Amniotic stem cell (primary cell): ENCODE measurements around the gene SEMA4F.
"Not testable (repeated sequence)": the region's sequence is repeated elsewhere in the genome, so short reads cannot be mapped to it uniquely, and the experiment has no call there.

Experiments used
- DNase-seq: peaks from one replicate; lab custom pipeline; 2025; lab: John Stamatoyannopoulos, UW

SEMA4F gene, protein sequence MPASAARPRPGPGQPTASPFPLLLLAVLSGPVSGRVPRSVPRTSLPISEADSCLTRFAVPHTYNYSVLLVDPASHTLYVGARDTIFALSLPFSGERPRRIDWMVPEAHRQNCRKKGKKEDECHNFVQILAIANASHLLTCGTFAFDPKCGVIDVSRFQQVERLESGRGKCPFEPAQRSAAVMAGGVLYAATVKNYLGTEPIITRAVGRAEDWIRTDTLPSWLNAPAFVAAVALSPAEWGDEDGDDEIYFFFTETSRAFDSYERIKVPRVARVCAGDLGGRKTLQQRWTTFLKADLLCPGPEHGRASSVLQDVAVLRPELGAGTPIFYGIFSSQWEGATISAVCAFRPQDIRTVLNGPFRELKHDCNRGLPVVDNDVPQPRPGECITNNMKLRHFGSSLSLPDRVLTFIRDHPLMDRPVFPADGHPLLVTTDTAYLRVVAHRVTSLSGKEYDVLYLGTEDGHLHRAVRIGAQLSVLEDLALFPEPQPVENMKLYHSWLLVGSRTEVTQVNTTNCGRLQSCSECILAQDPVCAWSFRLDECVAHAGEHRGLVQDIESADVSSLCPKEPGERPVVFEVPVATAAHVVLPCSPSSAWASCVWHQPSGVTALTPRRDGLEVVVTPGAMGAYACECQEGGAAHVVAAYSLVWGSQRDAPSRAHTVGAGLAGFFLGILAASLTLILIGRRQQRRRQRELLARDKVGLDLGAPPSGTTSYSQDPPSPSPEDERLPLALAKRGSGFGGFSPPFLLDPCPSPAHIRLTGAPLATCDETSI

DNA sequence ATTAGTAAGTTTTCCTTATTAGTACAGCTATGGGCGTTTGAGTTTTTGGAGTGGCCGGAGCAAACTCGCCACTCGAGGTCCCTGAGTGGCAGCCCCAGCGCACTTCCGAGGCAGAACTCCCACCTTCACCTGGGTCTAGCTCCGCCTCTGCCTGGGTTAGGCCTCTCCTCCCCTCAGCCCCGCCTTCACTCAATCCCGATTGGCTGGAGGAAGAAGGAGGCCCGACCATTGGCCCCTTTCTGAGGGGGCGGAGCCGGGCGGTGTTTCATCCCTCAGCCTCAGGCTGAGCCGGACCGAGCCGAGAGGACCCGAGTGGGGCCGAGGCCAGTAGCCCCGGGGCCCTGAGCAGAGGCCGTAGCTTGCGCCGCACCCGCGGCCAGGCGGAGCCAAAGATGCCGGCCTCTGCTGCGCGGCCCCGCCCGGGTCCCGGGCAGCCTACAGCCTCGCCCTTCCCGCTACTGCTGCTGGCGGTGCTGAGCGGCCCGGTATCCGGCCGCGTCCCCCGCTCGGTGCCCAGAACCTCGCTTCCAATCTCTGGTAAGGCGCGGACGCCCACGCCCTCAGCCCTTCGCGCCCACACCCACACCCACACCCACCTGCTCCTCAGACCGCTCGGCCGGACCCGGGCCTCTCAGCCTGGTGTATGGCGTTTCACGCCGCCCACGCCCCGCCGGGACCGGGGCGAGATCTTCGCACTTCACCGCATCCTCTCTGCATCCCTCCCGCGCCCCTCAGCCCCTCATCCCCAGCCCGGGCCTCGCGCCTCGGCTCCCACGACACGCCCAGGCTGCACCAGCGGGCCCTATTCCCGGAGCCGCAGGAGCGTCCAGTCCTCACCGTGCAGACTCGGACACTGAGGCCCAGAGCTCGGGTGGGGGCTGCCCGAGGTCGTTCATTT is at the start of gene SEMA4F:
TSS of gene SEMA4F (plus strand) at position 263 of the 898 bp plus-strand sequence. CDS start at position 393, 130 bp downstream.
- DNase-seq, result peak; percentile 82

DNA sequence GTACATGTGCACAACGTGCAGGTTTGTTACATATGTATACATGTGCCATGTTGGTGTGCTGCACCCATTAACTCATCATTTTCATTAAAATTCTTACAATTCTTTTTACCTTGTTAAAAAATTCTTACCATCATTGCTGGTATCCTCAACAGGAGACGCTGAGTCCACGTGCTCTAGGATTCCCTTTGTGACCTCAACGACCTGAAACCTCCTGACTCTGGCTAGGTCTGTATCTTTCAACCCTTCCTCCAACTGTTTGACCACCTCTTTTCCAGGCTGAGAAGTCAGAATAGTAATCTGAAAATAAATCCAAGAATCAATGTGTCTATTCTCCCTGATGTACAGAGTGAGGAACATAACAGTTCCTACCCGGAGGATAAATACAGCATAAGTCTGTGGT is 47.1 kb upstream of the SEMA4F start:
- DNase-seq, result no peak

DNA sequence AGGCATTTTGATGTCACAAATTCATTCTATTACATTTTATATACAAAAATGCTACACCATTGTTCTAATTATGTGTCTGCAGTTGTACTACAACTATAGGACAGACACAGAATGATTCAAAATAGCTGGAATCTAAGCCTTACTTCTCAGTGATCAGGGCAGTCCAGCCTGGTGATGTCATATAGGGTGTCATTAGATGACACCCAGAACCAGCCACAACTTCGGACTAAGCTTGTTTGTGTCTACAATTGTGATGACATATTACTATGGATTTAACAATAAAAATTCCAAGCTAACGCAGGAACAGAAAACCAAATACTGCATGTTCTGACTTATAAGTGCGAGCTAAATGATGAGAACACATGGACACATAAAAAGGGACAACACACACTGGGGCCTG is 36.9 kb upstream of the SEMA4F start:
- no peak for DNase-seq

DNA sequence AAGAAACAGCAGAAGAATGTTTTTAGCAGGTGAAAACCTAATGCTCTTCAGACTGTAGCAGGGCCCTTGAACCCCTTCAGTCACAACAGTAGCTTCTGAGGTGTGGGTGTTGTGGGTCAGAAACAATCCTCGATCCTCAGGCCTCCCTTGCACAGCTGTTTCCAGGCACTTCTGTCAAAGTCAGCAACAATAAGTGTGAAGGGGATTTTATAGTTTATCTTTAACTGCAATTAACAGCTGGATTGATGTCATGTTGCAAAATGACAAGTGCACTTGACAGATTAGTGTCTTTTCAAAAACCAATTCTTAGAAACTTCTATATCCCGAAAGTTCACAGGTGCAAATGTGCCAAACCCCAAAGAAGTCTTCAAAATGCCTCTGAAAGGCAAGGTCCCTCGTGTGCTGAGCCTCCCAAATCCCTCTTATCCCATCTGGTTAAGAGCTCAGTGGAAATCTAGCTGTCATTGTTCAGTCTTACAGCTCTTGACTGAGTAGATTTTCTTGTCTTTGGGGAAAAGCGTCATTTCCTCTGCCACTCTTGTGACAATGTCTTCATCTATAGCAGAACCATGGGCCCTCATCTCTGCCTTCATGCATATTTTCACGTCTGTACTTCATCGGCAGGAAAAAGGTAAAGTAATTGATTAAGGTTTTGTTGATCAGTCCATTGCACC is 35.5 kb upstream of the SEMA4F start:
- no peak for DNase-seq

DNA sequence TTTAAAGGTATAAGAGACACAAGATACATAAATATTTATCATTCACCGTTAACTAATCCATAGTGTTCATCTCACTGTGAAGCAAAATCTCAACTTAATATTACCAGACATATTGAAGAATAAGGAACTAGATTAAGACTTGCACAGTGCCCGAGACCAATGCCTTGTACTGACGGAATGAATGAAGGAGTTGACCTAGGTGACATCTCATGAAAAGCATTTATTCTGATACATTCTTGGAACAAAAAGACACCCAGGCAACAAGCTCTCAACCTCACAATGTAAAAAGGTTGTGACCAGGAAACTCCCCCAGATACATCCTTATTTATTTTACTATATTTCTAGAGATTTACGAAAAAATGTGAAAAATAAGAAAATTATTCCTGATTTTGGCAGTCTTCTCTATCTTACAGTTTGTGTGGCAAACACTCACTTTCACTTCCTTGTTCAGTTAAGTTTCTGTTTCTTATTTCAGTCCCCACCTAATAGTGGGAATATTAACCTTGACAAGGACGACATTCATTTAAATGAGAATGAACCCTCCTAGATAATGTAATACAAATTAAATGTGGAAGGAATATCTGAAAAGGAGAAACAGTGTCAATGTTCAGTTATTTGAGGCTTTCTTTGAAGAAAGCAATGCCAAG is 34.3 kb upstream of the SEMA4F start:
- no peak for DNase-seq

DNA sequence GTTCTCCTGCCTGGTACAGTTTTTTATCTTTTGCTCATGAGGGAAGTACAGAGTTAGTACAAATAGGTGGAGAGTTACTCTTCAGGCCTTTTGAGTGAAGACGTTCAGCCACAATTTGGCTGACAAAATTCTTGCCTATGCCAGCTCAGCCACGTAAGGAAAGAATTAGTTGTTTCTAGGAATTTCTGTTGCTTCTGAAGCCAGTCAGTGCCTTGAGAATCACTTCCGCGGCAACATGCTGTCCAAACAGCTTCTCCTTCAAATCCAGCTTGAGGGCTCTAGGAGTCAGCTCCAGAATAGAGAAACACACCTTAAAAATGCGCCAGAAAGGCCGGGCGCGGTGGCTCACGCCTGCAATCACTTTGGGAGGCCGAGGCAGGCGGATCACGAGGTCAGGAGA is 33.4 kb upstream of the SEMA4F start:
- DNase-seq, result no peak

DNA sequence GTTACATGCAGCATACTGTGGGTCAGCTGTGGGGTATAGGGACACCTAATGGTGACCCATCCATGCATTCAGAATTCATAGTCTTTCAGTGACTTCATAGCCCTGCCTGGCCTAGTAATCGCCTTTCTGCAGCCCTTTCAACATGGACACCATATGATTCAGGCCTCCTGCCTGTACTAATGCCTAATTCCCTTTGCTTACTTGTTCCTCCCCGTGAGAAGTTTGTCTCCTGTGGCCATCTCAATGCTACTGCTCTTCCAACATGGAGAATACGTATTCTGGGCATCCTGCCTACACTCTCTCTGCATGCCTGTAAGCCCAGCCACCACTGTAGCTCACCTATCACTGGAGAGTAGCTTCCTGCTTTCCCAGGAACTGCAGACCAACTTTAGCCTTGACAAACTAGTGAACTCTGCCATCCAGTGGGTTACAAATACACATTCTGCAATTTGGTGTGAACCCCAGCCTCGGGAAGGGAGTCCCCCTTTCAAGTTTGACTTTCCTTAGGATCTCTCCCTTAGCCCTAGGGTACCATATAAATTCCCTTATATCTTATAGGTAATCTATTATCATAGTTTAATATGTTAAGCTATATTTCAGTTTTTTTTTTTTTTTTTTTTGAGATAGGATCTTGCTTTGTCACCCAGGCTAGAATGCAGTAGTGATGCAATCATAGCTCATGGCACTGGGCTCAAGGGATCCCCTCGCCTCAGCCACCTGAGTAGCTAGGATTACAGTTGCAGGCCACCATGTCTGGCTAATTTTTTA is 28.2 kb upstream of the SEMA4F start:
- no peak for DNase-seq

DNA sequence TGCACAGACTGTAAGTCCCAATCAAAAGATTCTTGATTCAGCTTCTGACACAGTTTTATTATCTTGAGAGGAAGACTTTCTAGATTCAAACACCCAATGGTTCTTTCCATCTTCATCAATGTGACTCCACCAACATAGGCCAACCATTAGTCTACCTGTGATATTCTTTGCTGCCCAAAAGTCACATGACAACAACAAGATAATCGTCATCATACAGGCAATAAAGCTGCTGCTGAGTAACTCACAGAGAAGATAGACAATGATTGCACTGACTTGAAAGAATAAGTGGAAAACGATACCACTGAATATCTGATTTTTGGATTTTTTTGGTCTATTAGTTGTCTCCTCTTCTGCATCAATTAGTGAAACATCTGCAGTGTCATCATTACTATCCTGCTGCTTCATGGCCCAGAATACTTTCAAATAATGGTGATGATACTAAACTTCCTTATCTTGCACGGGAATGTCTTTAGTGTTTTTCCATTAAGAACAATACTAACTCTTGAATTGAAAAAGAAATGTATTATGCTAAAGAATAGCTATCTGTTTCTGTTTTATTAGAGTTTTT is 25.4 kb upstream of the SEMA4F start:
- no peak for DNase-seq

DNA sequence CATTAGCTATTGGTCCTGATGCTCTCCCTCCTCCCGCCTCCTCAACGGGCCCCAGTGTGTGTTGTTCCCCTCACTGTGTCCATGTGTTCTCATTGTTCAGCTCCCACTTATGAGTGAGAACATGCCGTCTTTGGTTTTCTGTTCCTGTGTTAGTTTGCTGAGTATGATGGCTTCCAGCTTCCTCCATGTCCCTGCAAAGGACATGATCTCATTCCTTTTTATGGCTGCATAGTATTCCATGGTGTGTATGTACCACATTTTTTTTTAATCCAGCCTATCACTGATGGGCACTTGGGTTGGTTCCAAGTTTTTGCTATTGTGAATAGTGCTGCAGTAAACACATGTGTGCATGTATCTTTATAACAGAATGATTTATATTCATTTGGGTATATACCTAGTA is 23.6 kb upstream of the SEMA4F start:
- DNase-seq, result not testable (repeated sequence)

DNA sequence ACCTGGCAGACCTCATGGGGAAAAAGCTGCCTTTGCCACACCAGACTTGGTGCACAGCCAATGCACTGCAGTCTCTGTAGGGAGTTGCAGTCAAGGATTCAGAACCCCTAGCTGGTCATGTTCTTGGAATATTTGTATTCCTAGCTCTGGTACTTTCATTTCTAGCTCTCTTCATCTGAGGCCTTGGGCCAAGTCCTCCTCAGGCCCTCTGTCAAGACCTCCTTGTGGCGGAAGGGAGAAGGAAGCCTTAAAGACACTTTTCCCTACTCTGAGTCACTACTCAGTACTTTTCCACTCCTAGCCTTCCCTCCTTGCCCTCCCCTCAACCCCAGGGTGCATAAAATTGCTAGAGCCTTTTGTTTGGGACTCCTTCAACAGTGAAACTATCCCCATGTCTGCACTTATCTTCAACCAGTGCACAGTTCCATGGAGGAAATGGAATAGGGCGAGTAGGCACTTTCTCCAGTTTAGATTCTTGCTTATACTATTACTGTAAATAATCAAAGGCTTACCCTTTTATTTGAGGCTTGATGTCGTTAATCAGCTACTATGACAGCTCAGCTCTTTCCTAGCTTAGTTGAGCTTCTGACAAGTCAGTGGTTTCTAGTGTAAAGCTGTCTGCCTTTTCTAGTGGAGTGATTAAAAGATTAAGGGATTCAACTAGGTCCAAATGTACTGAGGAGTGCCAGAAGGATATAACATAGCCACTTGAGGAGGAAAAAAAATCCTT is 21.7 kb upstream of the SEMA4F start:
- no peak for DNase-seq

DNA sequence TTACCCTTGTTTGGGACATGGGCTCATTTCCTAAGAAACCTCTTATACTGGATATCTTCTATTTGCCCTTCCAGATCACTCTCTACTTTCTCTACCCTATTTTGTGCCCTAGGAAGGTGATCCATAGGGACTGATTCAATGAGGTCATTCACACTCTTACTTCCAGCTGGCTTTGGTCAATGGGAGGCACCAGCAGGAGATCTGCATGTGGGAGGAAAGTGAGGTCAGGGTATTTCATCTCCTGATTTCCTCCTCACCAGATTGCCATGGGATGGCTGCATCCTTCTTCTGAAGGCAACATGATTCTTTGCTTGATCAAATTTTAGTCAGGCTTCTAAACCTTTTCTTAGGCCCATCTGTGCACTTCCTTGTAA is 21.1 kb upstream of the SEMA4F start:
- DNase-seq, result no peak

DNA sequence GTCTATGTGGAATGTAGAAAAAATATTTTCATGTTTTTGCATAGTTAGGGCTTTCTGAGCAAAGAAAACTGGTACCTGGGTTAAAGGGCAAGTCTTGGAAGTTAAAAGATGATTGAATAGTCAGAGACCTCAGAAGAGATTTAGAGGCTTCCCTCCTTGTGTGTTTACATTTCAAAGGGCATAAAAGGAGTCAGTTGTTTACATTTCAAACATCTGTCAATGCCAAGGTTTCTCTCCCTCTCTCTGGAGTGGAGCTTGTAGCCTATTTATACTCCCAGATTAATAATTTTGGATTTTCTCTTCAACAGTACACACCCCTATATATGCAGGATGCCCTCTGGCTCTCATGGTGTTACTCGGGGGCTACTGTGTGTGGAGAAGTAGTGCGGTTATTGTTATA is 14.5 kb upstream of the SEMA4F start:
- DNase-seq, result no peak

DNA sequence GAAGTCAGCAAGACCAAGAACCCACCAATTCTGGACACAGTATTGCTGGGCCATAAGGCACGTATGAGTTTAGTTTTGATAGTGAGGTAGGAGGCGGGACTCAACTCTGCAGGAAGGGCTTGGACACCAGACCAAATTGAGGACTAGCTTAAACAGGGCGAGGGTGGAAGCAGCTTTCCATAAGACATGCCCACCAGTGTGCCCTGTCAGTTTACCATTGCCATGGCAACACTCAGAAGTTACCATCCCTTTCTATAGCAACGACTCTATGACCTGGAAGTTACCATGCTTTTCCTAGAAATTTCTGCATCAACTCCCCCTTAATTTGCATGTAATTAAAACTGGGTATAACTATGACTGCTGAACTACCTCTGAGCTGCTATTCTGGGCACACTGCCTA is 8.7 kb upstream of the SEMA4F start:
- no peak for DNase-seq

DNA sequence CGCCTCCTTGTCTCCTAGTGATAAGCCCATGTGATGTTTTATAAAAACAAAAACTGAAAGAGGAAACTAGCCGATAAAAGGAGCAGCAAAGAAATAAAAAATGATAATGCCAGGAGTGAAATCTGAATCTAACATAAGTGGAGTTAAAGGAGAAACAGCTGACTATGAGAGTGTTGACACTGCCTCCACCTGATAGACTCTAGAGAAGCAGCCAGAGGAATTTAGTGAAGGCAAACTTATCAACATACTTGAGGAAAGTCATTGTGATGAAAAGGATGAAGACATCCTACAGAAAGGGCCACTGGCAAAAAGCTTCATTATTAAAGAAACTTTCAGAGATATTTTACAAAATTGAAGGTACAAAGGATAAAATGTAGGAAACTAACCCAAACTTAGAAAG is 7.8 kb upstream of the SEMA4F start:
- no peak for DNase-seq

DNA sequence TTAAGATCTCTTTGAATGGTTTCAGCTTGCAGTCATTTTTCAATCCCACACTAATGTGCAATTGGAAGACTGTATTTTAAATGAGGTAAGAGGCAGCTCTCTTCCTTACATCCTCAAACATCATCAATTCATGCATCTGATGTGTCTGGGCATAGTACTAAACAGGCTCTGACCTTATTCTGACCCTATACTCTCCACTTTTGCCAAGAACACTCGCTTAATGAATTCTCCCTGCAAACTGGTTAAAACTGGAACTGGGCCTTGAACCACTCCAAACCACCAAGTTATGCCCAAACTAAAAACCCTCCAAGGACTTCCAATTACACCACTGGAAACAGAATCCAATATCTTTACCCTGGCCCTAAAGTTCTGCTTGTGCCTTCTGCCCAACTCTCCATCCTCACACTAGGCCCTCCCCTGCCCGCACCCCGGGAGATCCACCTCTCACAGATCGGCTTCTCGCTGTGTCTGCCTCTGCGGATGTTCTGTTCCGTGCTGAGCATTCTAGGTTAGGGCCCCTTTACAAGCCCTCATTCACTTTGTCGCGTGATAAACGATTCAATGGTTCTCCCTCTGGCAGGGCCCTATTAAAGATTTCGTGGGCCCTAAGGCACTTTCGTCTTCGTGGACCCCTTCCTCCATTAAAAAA is 7.1 kb upstream of the SEMA4F start:
- DNase-seq, result no peak

DNA sequence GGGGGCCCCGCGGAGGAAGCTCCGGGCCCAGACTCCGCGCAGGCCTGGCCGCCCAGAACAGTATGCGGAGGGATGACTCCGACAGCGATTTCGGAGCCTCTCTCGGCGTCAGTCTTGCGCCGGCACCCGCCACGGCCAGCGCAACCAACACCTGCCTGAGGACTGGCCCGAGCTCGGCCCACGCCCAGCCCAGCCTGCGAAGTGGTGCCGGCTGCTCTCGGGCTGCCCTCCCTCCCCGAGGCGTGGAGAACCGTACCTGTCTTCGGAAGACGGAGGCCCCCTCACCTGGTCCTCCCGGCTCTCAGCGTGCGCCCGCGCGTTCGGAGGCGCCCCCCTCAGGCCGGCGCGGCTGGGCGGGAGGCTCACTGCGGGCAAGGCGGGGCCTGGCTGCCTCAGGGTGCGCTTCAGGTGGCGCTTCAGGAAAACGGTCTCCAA is 6.0 kb upstream of the SEMA4F start, which contains the start of gene M1AP:
TSS of gene M1AP (minus strand) at position 322 of the 435 bp plus-strand sequence. CDS start 8,055 bp downstream, outside the sequence.
- no peak for DNase-seq

DNA sequence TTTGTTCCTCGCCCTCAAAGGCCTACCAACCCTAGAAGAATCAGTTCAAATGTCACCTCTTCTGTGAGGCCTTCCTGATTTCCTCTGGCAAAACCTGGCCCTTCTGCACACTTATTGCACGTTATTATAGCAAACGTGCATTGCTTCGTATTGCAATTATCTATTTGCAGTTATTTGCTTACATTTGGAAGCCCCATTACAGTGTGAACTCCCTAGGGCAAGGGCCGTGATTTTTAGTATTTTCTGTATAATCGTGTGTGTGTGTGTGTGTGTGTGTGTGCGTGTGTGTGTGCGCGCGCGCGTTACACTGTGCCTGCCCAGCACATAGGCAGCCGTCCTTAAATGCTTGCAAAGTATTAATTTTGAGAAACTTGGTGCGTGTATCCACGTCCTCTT is 460 bp upstream of the SEMA4F start:
- DNase-seq, result no peak

DNA sequence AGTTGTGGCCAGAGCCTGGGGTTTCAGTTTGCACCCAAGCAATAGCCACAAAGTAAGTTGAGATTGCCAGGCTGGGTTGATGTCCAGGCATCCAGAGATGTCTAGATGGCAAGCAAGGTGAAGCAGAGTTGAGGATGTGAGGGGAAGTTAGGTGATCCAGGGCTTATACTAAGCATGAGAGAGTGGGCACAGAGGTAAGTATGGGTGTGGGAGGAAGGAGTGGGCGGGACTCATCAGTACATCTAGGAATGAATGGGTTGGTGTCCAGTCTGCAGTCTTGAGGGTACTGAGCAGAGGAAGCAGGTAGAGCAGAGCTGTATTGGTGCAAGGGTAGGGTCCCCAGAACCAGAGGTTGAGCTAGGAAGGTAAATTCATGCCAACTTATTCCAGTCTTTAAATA is 1.5 kb downstream of the SEMA4F start:
- no peak for DNase-seq

DNA sequence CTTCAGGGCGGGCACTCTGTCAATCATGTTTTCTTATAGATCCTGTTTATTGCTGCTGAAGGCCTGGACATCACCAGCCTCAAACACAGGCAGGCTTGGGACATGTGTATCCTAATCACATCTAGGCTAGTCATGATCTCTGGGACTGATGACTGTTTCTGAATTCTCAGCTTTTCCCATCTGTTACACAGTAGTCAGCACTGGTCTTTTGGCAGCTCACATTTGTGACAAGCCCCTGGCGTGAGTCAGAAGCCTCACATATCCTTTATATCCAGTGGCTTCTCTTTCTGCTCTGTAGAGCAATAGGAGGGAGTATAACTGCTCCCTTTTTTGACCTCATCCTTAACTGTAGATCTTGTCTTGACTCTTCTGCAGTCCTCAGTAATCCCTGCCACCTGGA is 4.5 kb downstream of the SEMA4F start:
- peak; percentile 32 for DNase-seq
